GM12878 (cell line): ENCODE data around the gene TNFRSF1A.

ENCODE experiments used
- ESRRA ChIP-seq: IDR thresholded peaks from 2 replicates; pipeline ENCODE4 v1.6.1; 2012; ENCODE audit warnings: mild to moderate bottlenecking, low read length, improper control_type of control experiment
- HCFC1 ChIP-seq: fragments of 150-350 bp; IDR thresholded peaks from 2 replicates; pipeline ENCODE4 v1.6.1; 2014; ENCODE audit warnings: low read length
- HDAC2 ChIP-seq: fragments of 200-600 bp; sonication (generic); IDR thresholded peaks from 2 replicates; pipeline ENCODE4 v1.6.1; 2017
- JUND ChIP-seq: IDR thresholded peaks from 2 replicates; pipeline ENCODE4 v1.6.1; 2012; ENCODE audit warnings: low read depth, mild to moderate bottlenecking, low read length, improper control_type of control experiment, moderate library complexity
- POLR2A ChIP-seq: IDR thresholded peaks from 2 replicates; pipeline ENCODE4 v1.6.1; 2011; ENCODE audit warnings: low read depth, mild to moderate bottlenecking, low read length
- POLR2AphosphoS2 ChIP-seq: IDR thresholded peaks from 2 replicates; pipeline ENCODE4 v1.6.1; 2011; ENCODE audit warnings: low read depth, mild to moderate bottlenecking, low read length, improper control_type of control experiment, moderate library complexity
- RCOR1 ChIP-seq: conservative IDR thresholded peaks from 2 replicates; pipeline ENCODE4 v1.6.1; 2012; ENCODE audit warnings: low read depth, low read length, improper control_type of control experiment
- RFX5 ChIP-seq: IDR thresholded peaks from 2 replicates; pipeline ENCODE4 v1.6.1; 2011; ENCODE audit warnings: low read depth, low read length, improper control_type of control experiment
- TAF1 ChIP-seq: IDR thresholded peaks from 2 replicates; pipeline ENCODE4 v1.6.1; 2011; ENCODE audit warnings: mild to moderate bottlenecking, low read depth, low read length, borderline replicate concordance
- USF1 ChIP-seq: IDR thresholded peaks from 2 replicates; pipeline ENCODE4 v1.6.1; 2011; ENCODE audit warnings: borderline replicate concordance, low read depth, mild to moderate bottlenecking, moderate library complexity, mixed read lengths, low read length; ENCODE audit not compliant: insufficient read depth; ENCODE audit errors: extremely low read length
- USF2 ChIP-seq: IDR thresholded peaks from 2 replicates; pipeline ENCODE4 v1.6.1; 2011; ENCODE audit warnings: low read depth, low read length, improper control_type of control experiment, borderline replicate concordance
- YY1 ChIP-seq: IDR thresholded peaks from 2 replicates; pipeline ENCODE4 v1.6.1; 2011; ENCODE audit warnings: low read depth, mild to moderate bottlenecking, low read length
- ZNF24 ChIP-seq: fragments of 450-650 bp; IDR thresholded peaks from 2 replicates; pipeline ENCODE4 v1.6.1; 2017; ENCODE audit warnings: antibody characterized with exemption, mild to moderate bottlenecking

GRCh38 chr12:6330999-6331714, 10.7 kb downstream of the TNFRSF1A start:
- no peak for TF ChIP-seq POLR2AphosphoS2
- no peak for TF ChIP-seq USF2
- TF ChIP-seq RFX5: no peak
- TF ChIP-seq USF1: no peak
- TF ChIP-seq YY1: no peak
- no peak for TF ChIP-seq POLR2A
- TF ChIP-seq JUND: no peak
- no peak for TF ChIP-seq HCFC1
- TF ChIP-seq HDAC2: no peak
- no peak for TF ChIP-seq TAF1
- TF ChIP-seq ZNF24: no peak
- no peak for TF ChIP-seq RCOR1
- no peak for TF ChIP-seq ESRRA
